Stimulated activated CD4-positive, alpha-beta T cell treated with anti-CD3 and anti-CD28 coated beads, Interleukin-12 subunit alpha, Interleukin-12 subunit beta, amount 100 ng/mL, for 48 hours (primary cell): ENCODE data around the gene NCOR1.

Experiments
- DNase-seq, 3 donors: peaks; one replicate each; pipeline ENCODE4 v3.0.0-alpha.2; 2020; ENCODE audit warnings: low read depth in 2 of 3, low spot score in 1 of 3

The NCOR1 gene

GRCh38 chr17:16036261-16036660, 179.1 kb downstream of the NCOR1 start:
- no peak for DNase-seq

DNA sequence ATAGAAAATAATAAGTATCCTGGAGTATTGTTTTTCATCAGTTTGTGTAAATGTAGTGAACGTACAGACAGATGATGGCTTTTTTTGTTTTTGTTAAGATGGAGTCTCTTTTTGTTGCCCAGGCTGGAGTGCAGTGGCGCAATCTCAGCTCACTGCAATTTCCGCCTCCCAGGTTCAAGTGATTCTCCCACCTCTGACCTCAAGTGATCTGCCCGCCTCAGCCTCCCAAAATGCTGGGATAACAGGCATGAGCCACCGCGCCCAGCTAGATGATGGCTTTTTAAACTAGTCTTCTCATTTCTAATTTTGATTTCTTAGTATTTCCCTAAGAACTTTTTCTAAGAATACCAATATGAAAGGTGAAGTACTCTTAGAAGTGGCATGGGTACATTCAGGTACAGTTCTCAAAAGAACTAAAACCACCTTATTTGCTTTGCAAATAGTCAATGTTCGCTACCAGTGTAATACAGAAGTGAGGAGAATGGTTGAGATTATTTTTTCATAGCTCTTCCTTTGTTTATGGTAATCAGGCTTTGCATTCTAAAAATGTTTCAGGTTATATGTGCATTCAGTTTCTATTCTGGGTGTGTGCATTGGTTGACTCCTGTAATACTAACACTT, 181.5 kb downstream of the NCOR1 start:
- no peak for DNase-seq

GRCh38 chr17:16027708-16028584, 187.4 kb downstream of the NCOR1 start:
- DNase-seq, result peak; percentile 48 to 52 (median 50)

DNA sequence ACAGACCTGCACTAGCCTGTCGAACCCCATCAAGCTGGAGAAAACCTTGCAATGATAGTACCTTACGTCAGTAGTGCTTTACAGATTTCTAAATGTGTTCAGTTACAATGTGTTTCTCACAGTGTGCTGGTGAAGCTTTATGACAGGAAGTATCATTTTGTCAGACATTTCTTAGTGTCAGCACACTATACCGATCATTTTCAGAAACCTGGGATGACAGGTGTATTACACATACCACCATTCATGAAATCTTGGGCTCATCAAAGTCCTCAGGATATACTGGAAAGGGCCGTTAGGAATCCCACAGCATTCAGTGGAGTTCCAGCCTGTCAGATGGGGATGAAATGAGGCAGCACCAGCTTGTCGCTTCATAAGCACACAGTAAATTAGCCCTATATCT, 188.4 kb downstream of the NCOR1 start:
- DNase-seq, result no peak

DNA sequence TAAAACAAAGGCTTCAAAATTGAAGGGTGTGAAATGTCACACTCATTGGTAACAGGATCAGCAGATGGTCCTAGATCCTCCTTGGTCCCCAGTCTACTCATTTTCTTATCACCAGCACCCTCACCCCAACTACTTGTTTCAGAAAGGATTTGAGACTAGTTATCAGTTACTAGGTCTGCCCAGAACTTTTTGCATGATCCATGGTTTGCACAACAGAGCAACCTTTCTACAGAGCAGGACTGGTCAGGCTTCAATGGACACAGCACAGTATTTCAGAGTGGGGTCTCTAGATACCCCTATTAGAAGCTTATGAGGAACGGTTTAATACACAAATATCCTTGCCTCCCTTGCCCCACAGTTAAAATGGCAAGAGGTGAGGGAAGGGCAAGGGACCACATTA, 190.1 kb downstream of the NCOR1 start:
- no peak for DNase-seq

- no peak for DNase-seq
Observed at GRCh38 chr17:16023881-16024280, 191.5 kb downstream of the NCOR1 start.

- no peak for DNase-seq
Observed at GRCh38 chr17:16019347-16019746, 196.0 kb downstream of the NCOR1 start.

DNA sequence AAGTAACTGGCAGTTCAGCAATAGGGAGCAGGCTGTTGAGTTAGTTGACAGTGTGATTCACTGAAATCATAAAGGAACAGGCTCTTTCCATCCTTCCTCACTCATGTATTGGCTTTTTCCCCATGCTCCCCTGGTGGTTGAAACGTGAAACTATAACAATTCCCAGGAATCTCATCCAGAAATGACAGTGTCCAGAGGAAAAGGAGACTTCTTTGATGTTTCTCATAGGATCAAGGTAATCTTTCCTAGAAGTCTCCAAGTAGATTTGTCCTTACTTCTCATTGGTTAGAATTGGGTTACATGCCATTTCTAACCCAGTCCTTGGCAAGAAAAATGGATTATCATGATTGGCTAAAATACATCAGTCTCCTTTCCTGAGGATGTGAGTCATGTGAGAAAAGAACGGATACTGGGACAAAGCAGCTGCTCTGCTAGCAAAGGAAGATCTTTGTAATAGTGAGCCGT, 201.4 kb downstream of the NCOR1 start:
- no peak for DNase-seq

DNA sequence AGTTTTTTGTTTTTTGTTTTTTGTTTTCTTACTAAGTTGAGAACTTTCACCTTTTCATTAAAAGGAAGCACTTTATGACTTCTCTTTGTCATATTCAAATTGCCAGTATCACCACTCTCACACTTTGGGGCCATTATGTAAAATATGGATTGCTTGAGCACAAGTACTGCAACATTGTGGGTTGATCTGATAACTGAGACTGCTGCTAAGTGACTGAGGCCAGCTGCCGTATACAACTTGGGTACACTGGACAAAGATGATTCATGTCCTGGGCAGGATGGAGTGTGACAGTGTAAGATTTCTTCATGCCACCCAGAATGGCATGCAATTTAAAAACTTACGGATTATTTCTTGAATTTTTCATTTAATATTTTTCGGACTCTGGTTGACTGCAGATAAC, 207.9 kb downstream of the NCOR1 start:
- DNase-seq, result no peak

DNA sequence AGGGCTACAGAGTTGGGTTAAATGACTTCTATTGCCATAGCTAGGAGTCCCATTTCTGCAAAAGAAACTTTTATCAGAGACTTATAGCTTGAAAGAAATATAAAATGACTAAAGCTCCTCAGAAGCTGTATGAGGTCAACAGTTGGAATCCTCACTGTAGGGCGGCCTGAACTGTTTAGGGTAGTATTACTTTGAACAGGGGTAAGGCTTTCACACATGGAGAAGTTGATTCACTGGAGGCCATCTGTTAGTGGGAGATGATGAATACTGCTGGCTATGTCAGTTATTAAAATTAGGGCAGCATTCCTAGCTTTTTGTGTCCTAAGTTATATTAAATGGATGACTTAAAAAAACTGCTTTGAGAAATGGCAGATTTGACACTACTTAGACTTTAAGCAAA, 209.7 kb downstream of the NCOR1 start:
- DNase-seq, result no peak

GRCh38 chr17:16003841-16004240, 211.5 kb downstream of the NCOR1 start:
- no peak for DNase-seq

DNA sequence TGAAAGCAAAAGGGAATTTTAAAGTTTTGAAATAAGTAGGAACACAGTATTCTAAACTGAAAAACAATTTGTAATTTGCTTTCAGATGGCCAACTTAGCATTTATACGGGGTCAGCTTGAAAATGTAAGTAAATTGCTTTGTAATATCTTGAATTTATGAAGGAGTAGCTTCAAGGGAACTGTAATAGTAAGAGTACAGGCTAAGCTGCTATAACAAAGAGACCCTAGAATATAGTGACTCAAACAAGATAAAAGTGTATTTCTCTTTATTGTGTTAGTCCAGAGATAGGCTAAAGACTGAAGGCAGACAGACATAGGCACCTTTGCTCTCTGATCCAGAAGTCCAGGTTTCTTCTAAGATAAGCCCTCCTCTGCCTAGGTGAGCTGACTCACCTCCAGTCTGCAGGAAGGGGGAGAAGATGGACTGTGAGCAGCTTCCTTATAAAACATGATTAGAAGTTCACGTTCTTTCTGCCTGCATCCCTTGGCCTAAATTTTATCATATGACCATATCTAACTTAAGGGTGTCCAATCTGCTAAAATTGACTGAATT, 212.6 kb downstream of the NCOR1 start:
- no peak for DNase-seq

GRCh38 chr17:16001226-16001897, 214.0 kb downstream of the NCOR1 start:
- no peak for DNase-seq

DNA sequence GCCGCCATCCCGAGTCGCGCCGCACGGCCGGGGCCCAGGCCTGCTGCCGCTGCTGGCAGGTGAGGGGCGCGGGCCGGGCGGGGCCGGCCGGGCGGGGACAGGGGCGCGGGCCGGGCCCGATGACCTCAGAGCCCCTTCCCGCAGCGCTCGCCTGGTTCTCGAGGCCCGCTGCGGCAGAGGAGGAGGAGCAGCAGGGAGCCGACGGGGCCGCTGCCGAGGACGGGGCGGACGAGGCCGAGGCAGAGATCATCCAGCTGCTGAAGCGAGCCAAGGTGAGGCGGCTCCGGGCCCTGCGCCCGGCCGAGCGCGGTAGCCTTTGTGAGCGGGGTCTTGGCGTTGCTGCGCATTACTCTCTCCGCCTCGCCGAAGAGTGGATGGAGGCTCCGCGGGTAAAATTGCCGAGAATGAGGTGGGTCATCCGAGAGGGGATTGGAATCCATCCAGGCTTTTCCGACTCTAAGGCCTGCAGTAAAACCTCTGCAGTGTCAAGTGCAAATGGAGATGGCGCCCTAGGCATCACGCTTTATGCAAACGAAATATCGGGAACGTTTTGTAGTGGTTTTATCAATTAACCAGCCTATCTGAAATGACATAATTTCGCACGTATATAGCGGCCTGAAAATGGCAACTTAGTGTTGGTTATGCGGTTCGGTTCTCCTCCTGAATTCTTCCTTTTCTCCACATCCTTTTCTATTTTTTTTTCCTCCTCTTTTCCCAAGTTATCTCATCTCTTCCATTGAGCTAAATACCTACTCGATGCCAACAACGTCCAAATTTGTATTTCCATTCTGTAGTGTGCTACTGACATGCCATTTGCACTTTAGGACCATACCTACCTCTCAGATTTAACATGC, 215.1 kb downstream of the NCOR1 start:
- DNase-seq, result no peak

- peak; percentile 84 to 93 (median 90) for DNase-seq
Observed at GRCh38 chr17:15999141-15999973, 216.0 kb downstream of the NCOR1 start, which contains the start of the genes TTC19 and ZSWIM7. TTC19 (plus strand) TSS chr17:15999824; CDS start chr17:15999849, 25 bp downstream. ZSWIM7 (minus strand) TSS chr17:15999704; CDS start chr17:15999594, 110 bp downstream.

DNA sequence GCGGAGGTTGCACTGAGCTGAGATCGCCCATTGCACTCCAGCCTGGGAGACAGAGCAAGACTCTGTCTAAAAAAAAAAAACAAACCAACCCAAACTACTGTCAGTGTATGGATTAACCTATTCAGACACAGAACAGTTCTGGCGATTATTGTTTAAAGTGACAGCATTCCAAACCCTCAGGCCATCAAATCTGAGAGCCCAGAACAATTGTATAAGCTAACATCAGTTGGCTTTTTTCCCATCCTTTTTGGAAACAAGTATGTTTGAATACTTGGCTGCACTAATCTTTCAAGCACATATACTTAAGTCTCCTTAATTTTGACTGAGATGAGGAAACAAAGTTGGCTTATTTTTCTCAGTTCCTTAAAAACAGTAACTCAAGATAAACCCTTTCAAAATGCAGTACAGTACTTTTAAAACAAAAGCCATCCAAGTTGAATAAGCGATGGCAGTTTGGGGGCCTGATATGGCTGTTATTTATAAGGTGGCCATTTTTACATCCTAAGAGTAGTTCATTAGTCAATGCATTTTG, 217.2 kb downstream of the NCOR1 start:
- DNase-seq, result no peak

- no peak for DNase-seq
Observed at GRCh38 chr17:15996322-15996721, 219.0 kb downstream of the NCOR1 start.

GRCh38 chr17:15981646-15982580, 233.4 kb downstream of the NCOR1 start:
- no peak for DNase-seq
